Thyroid gland (tissue), 4 donors: ENCODE measurements around the gene RPL32. TPM values are rescaled to one million over a fixed set of nuclear protein-coding genes. Genes with fewer than 3 reads are reported as not detected.

ENCODE experiments used
- DNase-seq, 2 donors: peaks; one replicate each; pipeline ENCODE4 v3.0.0-alpha.2; 2019
- H3K27ac ChIP-seq, 3 donors: fragments of 200-600 bp; sonication (generic); 1 replicate in 2 of 3; 2 replicates in 1 of 3; pipeline ENCODE4 v1.5.1; 2016 to 2019; ENCODE audit warnings: mild to moderate bottlenecking in 1 of 3, moderate library complexity in 1 of 3
- H3K27me3 ChIP-seq: fragments of 200-600 bp; sonication (generic); one replicate; pipeline ENCODE4 v1.5.1; 2019
- H3K36me3 ChIP-seq, 2 donors: fragments of 200-600 bp; sonication (generic); one replicate each; pipeline ENCODE4 v1.5.1; 2016 to 2019
- H3K4me1 ChIP-seq, 2 donors: fragments of 200-600 bp; sonication (generic); one replicate each; pipeline ENCODE4 v1.5.1; 2017 to 2019
- H3K4me3 ChIP-seq, 3 donors: fragments of 200-600 bp; sonication (generic); replicated peaks in 1 of 3; 1 replicate in 2 of 3; 2 replicates in 1 of 3; pipeline ENCODE4 v1.5.1; 2016; ENCODE audit warnings: mild to moderate bottlenecking in 1 of 3
- H3K9me3 ChIP-seq: fragments of 200-600 bp; sonication (generic); one replicate; pipeline ENCODE4 v1.5.1; 2017
- CTCF ChIP-seq, 6 experiments: fragments of 200-600 bp in 3 of 6; fragments of 450-650 bp in 3 of 6; sonication (generic) in 3 of 6; IDR thresholded peaks; one replicate each; pipeline ENCODE4 v1.5.1; 2016 to 2019; ENCODE audit warnings: antibody characterized with exemption in 6 of 6, mild to moderate bottlenecking in 2 of 6, inconsistent platforms in 1 of 6, moderate library complexity in 1 of 6
- POLR2A ChIP-seq, 2 donors: fragments of 450-650 bp; IDR thresholded peaks; one replicate each; pipeline ENCODE4 v1.6.1; 2017; ENCODE audit warnings: antibody characterized with exemption in 2 of 2, mild to moderate bottlenecking in 2 of 2, moderate library complexity in 1 of 2
- WGBS, 2 donors: methylation state at CpG; one replicate each; pipeline ENCODE4 v1.1.5; 2017; 5-methylcytosine and 5-hydroxymethylcytosine counted together
- intact Hi-C: fragments of 100-400 bp; cut with DNase I; formaldehyde crosslinking; loops from one replicate; pipeline ENCODE4 v1.15.1; 2023
- total RNA-seq, 4 donors: library from RNA; depleted of rRNA; stranded (reverse); fragments of >200 nt; gene quantifications; one replicate each; pipeline ENCODE4 v1.2.3, GENCODE V29; 2016

The RPL32 gene
- total RNA-seq, 4 donors from 2014 or later: 809 to 4,142 (median 1,511) TPM

- H3K4me1 ChIP-seq: peaks cover 5 to 16% of the 10 kb centered on the region in 2 donors
- no peaks in the 10 kb centered on the region for H3K9me3 ChIP-seq
- no peak overlapping the region for H3K4me3 ChIP-seq
- DNase-seq: peak; percentile 56 to 73
- peaks cover 0 to 3% of the 10 kb centered on the region in 2 donors for H3K36me3 ChIP-seq
- no peak for TF ChIP-seq CTCF (IDR thresholded peaks at IDR 0.05)
- peak in 1 of 2 donors; percentile 15 for TF ChIP-seq POLR2A (IDR thresholded peaks at IDR 0.05)
- WGBS, 2 donors: 60 to 66% methylated on average over 10 to 12 of the region's 12 CpGs
- intact Hi-C loops: no loop called here
- no peaks in the 10 kb centered on the region for H3K27me3 ChIP-seq
- H3K27ac ChIP-seq: peak overlapping the region in 2 of 3 donors; percentile 36 to 62
Measured at GRCh38 chr3:12798559-12799179, 42.7 kb downstream of the RPL32 start.

GRCh38 chr3:12797892-12798558 is 43.3 kb downstream of the RPL32 start:
- 80 to 86% methylated on average over 8 of the region's 8 CpGs for WGBS, 2 donors
- no peaks in the 10 kb centered on the region for H3K36me3 ChIP-seq
- DNase-seq: no peak
- H3K4me1 ChIP-seq: peaks cover 5 to 16% of the 10 kb centered on the region in 2 donors
- H3K9me3 ChIP-seq: no peaks in the 10 kb centered on the region
- peak overlapping the region in 2 of 3 donors; percentile 36 to 62 for H3K27ac ChIP-seq
- intact Hi-C loops: no loop called here
- H3K27me3 ChIP-seq: no peaks in the 10 kb centered on the region
- no peak overlapping the region for H3K4me3 ChIP-seq
- TF ChIP-seq POLR2A (IDR thresholded peaks at IDR 0.05) (no peak), CTCF (IDR thresholded peaks at IDR 0.05) (no peak)

GRCh38 chr3:12797124-12797891 is 44.1 kb downstream of the RPL32 start:
- peak; percentile 14 to 16 for DNase-seq
- WGBS, 2 donors: 41 to 48% methylated on average over 14 to 17 of the region's 17 CpGs
- Histone ChIP-seq H3K27ac (peak overlapping the region in 2 of 3 donors; percentile 76 to 93), H3K4me1 (peaks cover 5 to 16% of the 10 kb centered on the region in 2 donors), H3K27me3 (no peaks in the 10 kb centered on the region), H3K9me3 (no peaks in the 10 kb centered on the region), H3K36me3 (no peaks in the 10 kb centered on the region), H3K4me3 (peak overlapping the region in 1 of 3 donors; percentile 46)
- no peak for TF ChIP-seq CTCF (IDR thresholded peaks at IDR 0.05)
- TF ChIP-seq POLR2A (IDR thresholded peaks at IDR 0.05): no peak
- intact Hi-C loops: no loop called here

- intact Hi-C loops: no loop called here
- Histone ChIP-seq H3K27me3 (no peaks in the 10 kb centered on the region), H3K4me1 (peaks cover 5 to 16% of the 10 kb centered on the region in 2 donors), H3K27ac (peak within 1 kb of the TSS; percentile 76 to 93 (median 82)), H3K36me3 (no peaks in the 10 kb centered on the region), H3K4me3 (peak within 1 kb of the TSS; percentile 46 to 79 (median 63)), H3K9me3 (no peaks in the 10 kb centered on the region)
- peak in 1 of 2 donors; percentile 52 for TF ChIP-seq POLR2A (IDR thresholded peaks at IDR 0.05)
- no peak for TF ChIP-seq CTCF (IDR thresholded peaks at IDR 0.05)
- peak; percentile 59 to 70 for DNase-seq
- WGBS, 2 donors: 8 to 10% methylated on average over 34 to 45 of the region's 61 CpGs
Measured at GRCh38 chr3:12796171-12797123, 44.9 kb downstream of the RPL32 start, which contains the start of gene CAND2. Gene CAND2, plus strand, starts transcription at chr3:12796680. Its CDS starts 41 bp downstream, at chr3:12796721.
